Activated B cell treated with CpG ODN at 0.5 μM for 24 hours (primary cell): Measurements from ENCODE around the gene EFNA3. TPM values are rescaled to one million over a fixed set of nuclear protein-coding genes. Genes with fewer than 3 reads are reported as not detected.
A peak's percentile ranks its signal among the peaks of the same experiment; 100 is the strongest.

ENCODE experiments used
- ATAC-seq: fragments of 200-7000 bp; cut with Tn5 transposase; one replicate; pipeline ENCODE4 v1.10.0; 2021; ENCODE audit warnings: low read depth, mild to moderate bottlenecking, moderate library complexity
- CTCF ChIA-PET: fragments of 350-600 bp; sonication (Branson Sonifier 250); formaldehyde crosslinking; loops from one replicate; lab custom pipeline; 2021; ENCODE audit warnings: antibody characterized with exemption; lab: Charles Lee
- POLR2A ChIA-PET: fragments of 350-600 bp; sonication (Branson Sonifier 250); formaldehyde crosslinking; loops from one replicate; lab custom pipeline; 2021; ENCODE audit warnings: antibody characterized with exemption; lab: Charles Lee
- DNase-seq: peaks from one replicate; pipeline ENCODE4 v3.0.0; 2022
- H3K27ac Mint-ChIP-seq: one replicate; pipeline ENCODE4 v1.8.0; 2020; ENCODE audit warnings: mixed read lengths
- H3K27me3 Mint-ChIP-seq: one replicate; pipeline ENCODE4 v1.8.0; 2021; ENCODE audit warnings: mixed read lengths
- H3K36me3 Mint-ChIP-seq: one replicate; pipeline ENCODE4 v1.8.0; 2021; ENCODE audit warnings: low read depth, mixed read lengths
- H3K4me1 Mint-ChIP-seq: one replicate; pipeline ENCODE4 v1.8.0; 2021; ENCODE audit warnings: mixed read lengths
- H3K4me3 Mint-ChIP-seq: one replicate; pipeline ENCODE4 v1.8.0; 2020; ENCODE audit warnings: mild to moderate bottlenecking, mixed read lengths
- H3K9me3 Mint-ChIP-seq: one replicate; pipeline ENCODE4 v1.8.0; 2020; ENCODE audit warnings: mixed read lengths
- intact Hi-C: fragments of 100-400 bp; cut with micrococcal nuclease; formaldehyde crosslinking; loops from one replicate; pipeline ENCODE4 v1.15.1; 2024
- total RNA-seq: library from RNA; stranded (reverse); gene quantifications from 2 replicates; pipeline ENCODE4 v1.2.3, GENCODE V29; 2022
- TF ChIP-seq, protein P1 (sequence below): fragments of 200-600 bp; IDR thresholded peaks from one replicate; pipeline ENCODE4 v1.8.0; 2022; ENCODE audit warnings: antibody characterized with exemption, mild to moderate bottlenecking

Gene EFNA3
- total RNA-seq, 1 donor from 2014 or later: 1.2 TPM

DNA sequence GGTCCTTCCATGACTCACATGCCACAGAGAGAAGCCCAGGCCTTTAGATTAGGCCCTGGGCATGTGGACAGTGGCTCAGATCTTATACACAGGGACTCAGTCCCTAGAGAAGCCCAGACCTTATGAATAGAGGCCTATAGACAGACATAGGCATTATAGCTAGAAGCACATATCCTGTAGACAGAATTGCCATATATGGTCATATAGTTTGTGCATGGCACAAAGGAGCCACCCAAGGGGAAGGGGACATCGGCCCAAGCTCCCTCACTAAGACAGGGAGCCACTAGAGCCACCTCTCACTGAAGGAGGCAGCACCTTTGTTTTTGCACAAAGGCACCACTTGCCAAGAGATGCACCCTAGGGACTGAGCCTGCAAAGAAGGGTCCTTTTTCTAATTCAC is 2.3 kb upstream of the EFNA3 start:
- no peaks in the 10 kb centered on the region for H3K36me3 Mint-ChIP-seq
- TF ChIP-seq, protein P1, sequence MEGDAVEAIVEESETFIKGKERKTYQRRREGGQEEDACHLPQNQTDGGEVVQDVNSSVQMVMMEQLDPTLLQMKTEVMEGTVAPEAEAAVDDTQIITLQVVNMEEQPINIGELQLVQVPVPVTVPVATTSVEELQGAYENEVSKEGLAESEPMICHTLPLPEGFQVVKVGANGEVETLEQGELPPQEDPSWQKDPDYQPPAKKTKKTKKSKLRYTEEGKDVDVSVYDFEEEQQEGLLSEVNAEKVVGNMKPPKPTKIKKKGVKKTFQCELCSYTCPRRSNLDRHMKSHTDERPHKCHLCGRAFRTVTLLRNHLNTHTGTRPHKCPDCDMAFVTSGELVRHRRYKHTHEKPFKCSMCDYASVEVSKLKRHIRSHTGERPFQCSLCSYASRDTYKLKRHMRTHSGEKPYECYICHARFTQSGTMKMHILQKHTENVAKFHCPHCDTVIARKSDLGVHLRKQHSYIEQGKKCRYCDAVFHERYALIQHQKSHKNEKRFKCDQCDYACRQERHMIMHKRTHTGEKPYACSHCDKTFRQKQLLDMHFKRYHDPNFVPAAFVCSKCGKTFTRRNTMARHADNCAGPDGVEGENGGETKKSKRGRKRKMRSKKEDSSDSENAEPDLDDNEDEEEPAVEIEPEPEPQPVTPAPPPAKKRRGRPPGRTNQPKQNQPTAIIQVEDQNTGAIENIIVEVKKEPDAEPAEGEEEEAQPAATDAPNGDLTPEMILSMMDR: no peak
- ATAC-seq: no peak
- H3K9me3 Mint-ChIP-seq: no peaks in the 10 kb centered on the region
- peaks cover 47% of the 10 kb centered on the region for H3K4me1 Mint-ChIP-seq
- no peak for DNase-seq
- intact Hi-C loops: no loop called here
- ChIA-PET POLR2A (interaction anchor here (0.6 to 1.9 kb wide), 2 partner anchors 9 to 15 kb away, joined by 3 to 5 read pairs; no protein-coding TSS in a partner anchor), CTCF (interaction anchor here (1.9 to 2.8 kb wide), 2 partner anchors 9 to 97 kb away, joined by 5 to 18 read pairs; partner anchors contain the start of gene KRTCAP2)
- H3K27ac Mint-ChIP-seq: no peak overlapping the region
- peaks cover 8% of the 10 kb centered on the region for H3K27me3 Mint-ChIP-seq
- H3K4me3 Mint-ChIP-seq: no peak overlapping the region

DNA sequence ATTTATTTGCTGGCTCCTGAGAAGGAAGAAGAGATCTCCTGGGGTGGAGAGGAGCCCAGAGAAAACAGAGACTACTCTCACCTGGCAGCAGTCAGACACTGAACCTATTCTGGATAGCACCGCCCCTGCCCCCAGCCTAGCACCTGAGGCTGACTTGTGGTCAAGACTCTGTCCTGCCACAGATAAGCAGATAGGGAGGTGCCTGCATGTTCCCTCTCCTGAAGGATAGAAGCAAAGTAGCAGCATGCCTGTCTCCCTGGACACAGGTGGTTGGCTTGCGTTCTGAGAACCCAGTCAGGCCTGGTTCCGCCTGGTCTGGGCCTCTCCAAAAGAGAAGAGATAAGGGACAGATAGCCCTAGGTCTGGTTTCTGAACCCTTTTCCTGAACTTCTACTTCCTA is 1.3 kb upstream of the EFNA3 start:
- H3K4me3 Mint-ChIP-seq: no peak overlapping the region
- ATAC-seq (no peak), DNase-seq (no peak)
- TF ChIP-seq, protein P1: no peak
- no peaks in the 10 kb centered on the region for H3K36me3 Mint-ChIP-seq
- H3K27ac Mint-ChIP-seq: no peak overlapping the region
- H3K4me1 Mint-ChIP-seq: peaks cover 45% of the 10 kb centered on the region
- CTCF ChIA-PET: no interaction called here
- H3K9me3 Mint-ChIP-seq: no peaks in the 10 kb centered on the region
- intact Hi-C loops: no loop called here
- POLR2A ChIA-PET: interaction anchor here (1.0 to 1.9 kb wide), 3 partner anchors 8 to 14 kb away, joined by 3 to 5 read pairs (median 3); partner anchors contain the start of gene EFNA4
- H3K27me3 Mint-ChIP-seq: peaks cover 14% of the 10 kb centered on the region

DNA sequence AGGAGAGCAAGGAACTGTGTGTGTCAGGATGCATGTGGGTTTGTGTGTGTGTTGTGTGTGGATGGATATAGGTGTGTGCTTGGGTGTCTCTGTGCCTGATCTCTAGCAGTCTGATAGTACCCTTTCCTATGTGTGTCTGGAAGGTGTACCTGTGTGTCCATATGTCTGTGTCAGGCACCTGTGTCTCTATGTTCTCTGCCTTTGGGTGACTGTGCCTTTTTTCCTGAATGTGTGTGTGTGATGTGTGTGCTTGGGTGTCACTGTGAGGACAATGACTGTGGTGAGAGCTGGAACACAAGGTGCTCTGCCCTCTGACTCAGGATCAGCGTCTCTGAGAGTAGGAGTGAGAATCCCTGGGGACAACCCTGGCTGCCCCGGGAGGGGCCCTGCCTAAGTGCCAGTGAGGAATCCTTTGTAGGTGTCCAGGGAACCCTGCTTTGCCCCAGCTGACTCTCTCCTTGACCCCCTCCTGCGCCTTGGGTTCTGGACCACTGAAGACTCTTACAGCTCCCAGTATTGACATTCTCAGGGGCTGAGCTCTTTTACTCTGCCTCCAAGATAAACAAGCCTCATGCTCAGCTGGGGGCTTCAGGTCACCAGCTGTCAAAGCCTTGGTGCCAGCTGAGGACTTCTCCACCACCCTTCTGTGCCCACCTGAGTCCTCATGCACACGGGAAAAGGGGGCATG is 735 bp upstream of the EFNA3 start:
- H3K4me3 Mint-ChIP-seq: peak overlapping the region; percentile 55
- no peaks in the 10 kb centered on the region for H3K36me3 Mint-ChIP-seq

DNA sequence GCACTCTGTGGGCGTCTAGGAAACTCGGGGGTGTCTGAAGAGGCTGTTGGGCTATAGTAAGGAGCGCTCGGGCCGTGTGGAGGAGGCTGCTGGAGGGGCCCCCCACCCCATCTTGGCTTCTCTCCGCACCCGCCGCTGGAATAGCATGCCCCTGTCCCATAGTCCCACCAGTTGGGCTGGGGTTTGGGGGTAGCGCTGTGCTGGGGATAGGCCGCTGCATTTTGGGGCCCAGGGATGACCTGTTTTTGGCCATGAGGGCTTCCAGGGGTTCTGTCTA is 511 bp downstream of the EFNA3 start:
- Mint-ChIP-seq H3K9me3 (no peaks in the 10 kb centered on the region), H3K4me3 (peak overlapping the region; percentile 77), H3K4me1 (peaks cover 43% of the 10 kb centered on the region), H3K27ac (peak overlapping the region; percentile 74), H3K27me3 (peaks cover 26% of the 10 kb centered on the region), H3K36me3 (no peaks in the 10 kb centered on the region)
- DNase-seq: no peak
- TF ChIP-seq, protein P1: no peak
- CTCF ChIA-PET: interaction anchor here (1.1 to 1.5 kb wide), 3 partner anchors 8 to 94 kb away, joined by 3 to 4 read pairs (median 3); partner anchors contain the start of gene KRTCAP2
- intact Hi-C loops: loop anchor here (1.0 kb wide), 1 partner anchor 8 kb away; no protein-coding TSS in a partner anchor
- POLR2A ChIA-PET: interaction anchor here (0.7 to 1.4 kb wide), 5 partner anchors 15 to 94 kb away, joined by 3 to 4 read pairs (median 3); partner anchors contain the start of genes ADAM15, KRTCAP2 and SLC50A1
- ATAC-seq: no peak

More for the DNA sequence above, 735 bp upstream of the EFNA3 start:
- DNase-seq (no peak), ATAC-seq (no peak)
- POLR2A ChIA-PET: interaction anchor here (0.6 to 1.3 kb wide), 4 partner anchors 13 to 590 kb away, joined by 3 to 4 read pairs (median 3); partner anchors contain the start of gene EFNA4
- H3K9me3 Mint-ChIP-seq: no peaks in the 10 kb centered on the region
- TF ChIP-seq, protein P1: no peak
- CTCF ChIA-PET: interaction anchor here (1.4 kb wide), 1 partner anchor 16 kb away, joined by 4 read pairs; no protein-coding TSS in a partner anchor
- H3K4me1 Mint-ChIP-seq: peaks cover 47% of the 10 kb centered on the region
- H3K27me3 Mint-ChIP-seq: peaks cover 18% of the 10 kb centered on the region
- no peak overlapping the region for H3K27ac Mint-ChIP-seq
- intact Hi-C loops: no loop called here
